CD4-positive, CD25-positive, alpha-beta regulatory T cell (primary cell): Measurements from ENCODE around the gene ANKS3. TPM values are rescaled to one million over a fixed set of nuclear protein-coding genes. Genes with fewer than 3 reads are reported as not detected.

Experiments used
- ATAC-seq, 2 donors: fragments of 150-1000 bp; cut with Tn5 transposase; one replicate each; pipeline ENCODE4 v1.10.0; 2021; ENCODE audit warnings: low read depth in 2 of 2, moderate number of reproducible peaks in 2 of 2, moderate library complexity in 1 of 2
- DNase-seq, 3 donors: peaks; one replicate each; pipeline versions ENCODE4 v3.0.0 to v3.0.0-alpha.2; 2012 to 2022; ENCODE audit warnings: mixed read lengths in 1 of 3
- H3K27ac ChIP-seq: one replicate; pipeline ENCODE4 v1.7.0; 2013; ENCODE audit warnings: mild to moderate bottlenecking, low read length; ENCODE audit not compliant: insufficient read depth, poor library complexity, severe bottlenecking
- H3K27me3 ChIP-seq: one replicate; pipeline ENCODE4 v1.7.0; 2013; ENCODE audit warnings: low read length; ENCODE audit not compliant: control insufficient read depth, insufficient read depth
- H3K36me3 ChIP-seq: one replicate; pipeline ENCODE4 v1.7.0; 2013; ENCODE audit warnings: mild to moderate bottlenecking, low read length, moderate library complexity; ENCODE audit not compliant: control insufficient read depth, insufficient read depth
- H3K4me1 ChIP-seq: 2 replicates; pipeline ENCODE4 v1.7.0; 2013; ENCODE audit warnings: mild to moderate bottlenecking, low read length; ENCODE audit not compliant: insufficient read depth, control insufficient read depth, poor library complexity, severe bottlenecking
- H3K4me3 ChIP-seq: one replicate; pipeline ENCODE4 v1.7.0; 2013; ENCODE audit warnings: low read depth, mild to moderate bottlenecking, low read length, moderate library complexity
- H3K9me3 ChIP-seq, 2 experiments: 1 replicate in 1 of 2; 2 replicates in 1 of 2; pipeline ENCODE4 v1.7.0; 2013; ENCODE audit warnings: low read length in 2 of 2, mild to moderate bottlenecking in 1 of 2, moderate library complexity in 1 of 2; ENCODE audit not compliant: control insufficient read depth in 2 of 2
- H3K27ac Mint-ChIP-seq, 3 donors: one replicate each; pipeline ENCODE4 v1.8.0; 2020 to 2022; ENCODE audit warnings: mild to moderate bottlenecking in 3 of 3, mixed read lengths in 3 of 3, moderate library complexity in 2 of 3
- H3K27me3 Mint-ChIP-seq: one replicate; pipeline ENCODE4 v1.8.0; 2022; ENCODE audit warnings: mild to moderate bottlenecking, mixed read lengths
- H3K36me3 Mint-ChIP-seq: one replicate; pipeline ENCODE4 v1.8.0; 2020; ENCODE audit warnings: mixed read lengths
- H3K4me1 Mint-ChIP-seq, 4 donors: one replicate each; pipeline ENCODE4 v1.8.0; 2020 to 2022; ENCODE audit warnings: mixed read lengths in 4 of 4, mild to moderate bottlenecking in 1 of 4
- H3K4me3 Mint-ChIP-seq, 4 donors: one replicate each; pipeline ENCODE4 v1.8.0; 2020 to 2022; ENCODE audit warnings: mild to moderate bottlenecking in 4 of 4, mixed read lengths in 4 of 4, moderate library complexity in 3 of 4
- H3K9me3 Mint-ChIP-seq, 7 donors: one replicate each; pipeline ENCODE4 v1.8.0; 2020 to 2022; ENCODE audit warnings: mixed read lengths in 7 of 7, mild to moderate bottlenecking in 3 of 7, moderate library complexity in 2 of 7
- polyA plus RNA-seq, 4 donors: library from polyadenylated mRNA; unstranded; fragments of 300-500 nt; fragmentation: Illumina TruSeq; gene quantifications; one replicate each; pipeline ENCODE4 v1.2.3, GENCODE V29; 2021
- total RNA-seq: library from RNA; stranded (reverse); gene quantifications from one replicate; pipeline ENCODE4 v1.2.3, GENCODE V29; 2022

ANKS3 gene
- total and polyA plus RNA-seq, 5 donors from 2014 or later, result 1.4 to 20.4 (median 3.2) TPM

- DNase-seq, result no peak
- Histone ChIP-seq H3K27me3 (no peaks in the 10 kb centered on the region), H3K9me3 (no peaks in the 10 kb centered on the region), H3K4me1 (no peaks in the 10 kb centered on the region), H3K27ac (no peak overlapping the region), H3K36me3 (peaks cover 20% of the 10 kb centered on the region), H3K4me3 (no peak overlapping the region)
- Mint-ChIP-seq H3K9me3 (no peaks in the 10 kb centered on the region), H3K27ac (no peak overlapping the region), H3K4me3 (peak overlapping the region in 1 of 4 donors; percentile 36), H3K4me1 (no peaks in the 10 kb centered on the region), H3K36me3 (peaks cover 9% of the 10 kb centered on the region), H3K27me3 (no peaks in the 10 kb centered on the region)
- no peak for ATAC-seq
Observed at GRCh38 chr16:4683255-4684057, 50.6 kb downstream of the ANKS3 start.

DNA sequence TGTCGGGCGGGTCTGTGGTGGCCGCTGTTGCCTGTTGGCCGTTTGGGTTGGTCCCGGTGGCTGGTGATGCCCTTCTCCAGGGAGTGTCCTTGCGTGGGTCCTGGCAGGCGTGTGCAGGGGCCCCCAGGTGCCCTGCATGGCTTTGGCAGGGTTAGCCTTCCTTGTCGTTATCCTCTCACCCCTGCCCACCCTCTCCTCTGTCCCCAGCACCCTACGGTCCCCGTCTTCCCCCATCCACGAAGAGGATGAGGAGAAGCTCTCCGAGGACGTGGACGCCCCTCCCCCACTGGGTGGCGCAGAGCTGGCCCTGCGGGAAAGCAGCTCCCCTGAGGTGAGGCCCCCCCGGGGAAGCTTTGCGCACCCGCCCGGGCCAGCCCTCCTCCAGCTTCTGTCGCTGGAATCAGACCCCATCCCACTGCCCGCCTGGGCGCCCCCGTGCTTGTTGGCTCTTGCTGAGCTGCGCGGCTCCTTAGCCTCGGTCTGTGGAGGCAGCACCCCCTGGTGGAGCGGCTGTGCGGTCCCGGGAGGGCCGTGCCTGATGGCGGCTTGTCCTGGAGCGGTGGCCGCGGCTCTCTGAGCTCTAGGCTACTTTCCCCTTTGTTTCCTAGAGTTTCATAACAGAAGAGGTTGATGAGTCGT lies 51.3 kb downstream of the ANKS3 start:
- peaks cover 20% of the 10 kb centered on the region for H3K36me3 ChIP-seq
- H3K4me1 ChIP-seq, result no peaks in the 10 kb centered on the region

DNA sequence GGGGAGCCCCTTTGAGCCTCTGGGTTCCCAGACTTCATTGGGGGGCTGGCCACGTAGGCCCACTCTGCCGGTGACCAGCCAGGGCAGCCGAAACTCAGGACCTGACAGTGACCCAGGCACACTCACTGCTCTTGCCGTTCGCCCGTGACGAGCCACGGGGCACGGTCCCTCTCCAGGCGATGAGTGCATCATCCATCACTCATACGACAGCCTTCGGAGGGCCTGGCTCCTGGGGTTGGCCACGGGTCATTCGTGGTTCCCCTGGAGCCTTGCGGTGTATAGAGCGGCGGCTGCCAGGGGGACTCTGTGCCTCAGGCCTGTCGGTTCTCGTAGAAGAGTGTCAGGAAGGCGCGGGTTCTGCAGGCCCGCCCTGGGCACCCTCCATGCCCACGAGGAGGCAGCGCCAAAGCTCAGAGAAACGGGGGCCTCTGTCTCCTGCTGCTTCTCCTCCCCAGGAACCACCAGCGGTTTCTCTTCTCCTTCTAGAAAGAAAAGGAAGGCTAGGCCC lies 51.9 kb downstream of the ANKS3 start:
- Histone ChIP-seq H3K4me1 (peaks cover 3% of the 10 kb centered on the region), H3K4me3 (no peak overlapping the region), H3K9me3 (no peaks in the 10 kb centered on the region), H3K27ac (no peak overlapping the region), H3K27me3 (no peaks in the 10 kb centered on the region), H3K36me3 (peaks cover 20% of the 10 kb centered on the region)
- H3K4me1 Mint-ChIP-seq, result peaks cover 0 to 4% (median 2%) of the 10 kb centered on the region in 4 donors
- no peak for DNase-seq
- peak overlapping the region in 1 of 4 donors; percentile 7 for H3K4me3 Mint-ChIP-seq
- peak overlapping the region in 1 of 3 donors; percentile 32 for H3K27ac Mint-ChIP-seq
- peaks cover 13% of the 10 kb centered on the region for H3K36me3 Mint-ChIP-seq
- H3K27me3 Mint-ChIP-seq, result no peaks in the 10 kb centered on the region
- no peak for ATAC-seq
- H3K9me3 Mint-ChIP-seq, result no peaks in the 10 kb centered on the region

More for the DNA sequence above, 51.3 kb downstream of the ANKS3 start:
- Mint-ChIP-seq H3K36me3 (peaks cover 13% of the 10 kb centered on the region), H3K4me3 (peak overlapping the region in 1 of 4 donors; percentile 36), H3K27ac (no peak overlapping the region), H3K4me1 (peaks cover 0 to 4% (median 1%) of the 10 kb centered on the region in 4 donors), H3K9me3 (no peaks in the 10 kb centered on the region), H3K27me3 (no peaks in the 10 kb centered on the region)
- no peak overlapping the region for H3K4me3 ChIP-seq
- no peaks in the 10 kb centered on the region for H3K27me3 ChIP-seq
- peak in 1 of 3 donors; percentile 33 for DNase-seq
- H3K27ac ChIP-seq, result no peak overlapping the region
- no peaks in the 10 kb centered on the region for H3K9me3 ChIP-seq
- no peak for ATAC-seq

GRCh38 chr16:4681471-4682083 lies 52.5 kb downstream of the ANKS3 start:
- Histone ChIP-seq H3K4me1 (peaks cover 9% of the 10 kb centered on the region), H3K4me3 (no peak overlapping the region), H3K36me3 (peaks cover 20% of the 10 kb centered on the region), H3K27ac (no peak overlapping the region), H3K9me3 (no peaks in the 10 kb centered on the region), H3K27me3 (no peaks in the 10 kb centered on the region)
- DNase-seq (peak in 1 of 3 donors; percentile 30), ATAC-seq (no peak)
- Mint-ChIP-seq H3K27ac (peak overlapping the region in 1 of 3 donors; percentile 32), H3K9me3 (no peaks in the 10 kb centered on the region), H3K36me3 (peaks cover 13% of the 10 kb centered on the region), H3K27me3 (no peaks in the 10 kb centered on the region), H3K4me3 (no peak overlapping the region), H3K4me1 (peaks cover 0 to 9% (median 5%) of the 10 kb centered on the region in 4 donors)

- Mint-ChIP-seq H3K9me3 (no peaks in the 10 kb centered on the region), H3K27me3 (no peaks in the 10 kb centered on the region), H3K4me3 (no peak overlapping the region), H3K36me3 (peaks cover 18% of the 10 kb centered on the region), H3K27ac (no peak overlapping the region), H3K4me1 (peaks cover 0 to 16% (median 9%) of the 10 kb centered on the region in 4 donors)
- Histone ChIP-seq H3K27me3 (no peaks in the 10 kb centered on the region), H3K36me3 (peaks cover 20% of the 10 kb centered on the region), H3K4me3 (no peak overlapping the region), H3K4me1 (peaks cover 16% of the 10 kb centered on the region), H3K9me3 (no peaks in the 10 kb centered on the region), H3K27ac (no peak overlapping the region)
- DNase-seq, result no peak
- no peak for ATAC-seq
Observed at GRCh38 chr16:4680673-4681470, 53.2 kb downstream of the ANKS3 start.

DNA sequence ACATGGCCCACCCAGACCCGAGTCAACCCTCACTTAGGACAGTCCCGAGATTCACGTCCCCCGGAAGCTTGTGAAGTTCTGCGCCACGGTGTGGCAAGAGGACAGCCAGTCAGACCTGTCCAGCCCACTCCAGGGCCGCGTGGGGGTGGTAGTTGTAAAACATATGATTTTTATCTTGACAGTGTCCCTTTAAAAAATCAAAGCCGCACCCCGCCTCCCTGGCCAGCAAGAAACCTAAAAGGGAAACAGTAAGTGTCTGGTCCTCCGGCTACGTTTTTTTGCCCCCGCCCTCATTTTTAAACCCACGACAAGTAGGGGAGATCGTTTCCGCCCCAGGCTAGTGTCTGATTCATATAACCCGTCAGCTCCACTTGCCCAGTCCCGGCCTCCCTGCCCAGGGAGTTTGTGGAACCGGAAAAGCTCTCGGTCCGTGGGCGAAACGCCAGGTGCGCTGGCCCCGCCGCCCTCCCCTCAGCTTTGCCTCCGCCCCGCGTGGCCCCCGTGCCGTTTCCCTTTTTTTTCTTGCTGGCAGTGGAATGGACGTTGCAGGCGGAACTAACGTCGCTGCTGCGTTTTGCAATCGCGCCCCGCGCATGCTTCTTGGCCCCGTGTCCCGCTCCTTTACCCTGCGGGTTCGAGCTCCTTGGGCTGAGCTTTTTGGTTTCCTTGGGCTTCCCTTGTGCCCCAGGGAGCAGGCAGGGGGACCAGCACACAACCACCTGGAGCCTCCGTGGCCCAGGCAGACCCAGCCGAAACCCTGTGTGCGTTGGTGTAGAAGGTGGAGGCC lies 54.0 kb downstream of the ANKS3 start:
- Mint-ChIP-seq H3K4me3 (no peak overlapping the region), H3K9me3 (no peaks in the 10 kb centered on the region), H3K27ac (peak overlapping the region in 1 of 3 donors; percentile 14), H3K4me1 (peaks cover 0 to 22% (median 9%) of the 10 kb centered on the region in 4 donors), H3K27me3 (no peaks in the 10 kb centered on the region), H3K36me3 (peaks cover 17% of the 10 kb centered on the region)
- Histone ChIP-seq H3K4me3 (no peak overlapping the region), H3K36me3 (peaks cover 16% of the 10 kb centered on the region), H3K9me3 (no peaks in the 10 kb centered on the region), H3K27me3 (no peaks in the 10 kb centered on the region), H3K4me1 (peaks cover 24% of the 10 kb centered on the region), H3K27ac (no peak overlapping the region)
- DNase-seq (no peak), ATAC-seq (no peak)
